Measurements from ENCODE around the gene HRH4.

The HRH4 gene

GRCh38 chr18:24465486-24465885, 5.0 kb downstream of the HRH4 start:
- DNase-seq (ENCODE audit: low read depth in 3 of 3): no peak

GRCh38 chr18:24466771-24467170, 6.3 kb downstream of the HRH4 start:
- no peak for DNase-seq (ENCODE audit: low read depth in 3 of 3)

GRCh38 chr18:24470022-24470618, 9.7 kb downstream of the HRH4 start:
- no peak for DNase-seq (ENCODE audit: low read depth in 3 of 3)

GRCh38 chr18:24470805-24471204, 10.4 kb downstream of the HRH4 start:
- DNase-seq (ENCODE audit: low read depth in 3 of 3): no peak

GRCh38 chr18:24472591-24472990, 12.2 kb downstream of the HRH4 start:
- no peak for DNase-seq (ENCODE audit: low read depth in 3 of 3)

GRCh38 chr18:24474406-24474805, 14.0 kb downstream of the HRH4 start:
- DNase-seq (ENCODE audit: low read depth in 3 of 3): no peak

GRCh38 chr18:24475926-24476589, 15.6 kb downstream of the HRH4 start:
- no peak for DNase-seq (ENCODE audit: low read depth in 3 of 3)

- no peak for DNase-seq (ENCODE audit: low read depth in 3 of 3)
These were observed 18.9 kb downstream of the HRH4 start for GRCh38 chr18:24479371-24479770.

- DNase-seq (ENCODE audit: low read depth in 3 of 3): no peak
These were observed 22.4 kb downstream of the HRH4 start for GRCh38 chr18:24482821-24483220.

- no peak for DNase-seq (ENCODE audit: low read depth in 3 of 3)
These were observed 25.2 kb downstream of the HRH4 start for GRCh38 chr18:24485681-24486080.

- DNase-seq (ENCODE audit: low read depth in 3 of 3): no peak
These were observed 26.2 kb downstream of the HRH4 start for GRCh38 chr18:24486684-24487083.

- DNase-seq (ENCODE audit: low read depth in 3 of 3): no peak
These were observed 28.5 kb downstream of the HRH4 start for GRCh38 chr18:24488824-24489493.

GRCh38 chr18:24490539-24490938, 30.1 kb downstream of the HRH4 start:
- no peak for DNase-seq (ENCODE audit: low read depth in 3 of 3)

- no peak for DNase-seq (ENCODE audit: low read depth in 3 of 3)
These were observed 31.7 kb downstream of the HRH4 start for GRCh38 chr18:24491927-24492834.

GRCh38 chr18:24494586-24494985, 34.1 kb downstream of the HRH4 start:
- DNase-seq (ENCODE audit: low read depth in 3 of 3): no peak

GRCh38 chr18:24497031-24497754, 36.8 kb downstream of the HRH4 start:
- DNase-seq (ENCODE audit: low read depth in 3 of 3): no peak

- no peak for DNase-seq (ENCODE audit: low read depth in 3 of 3)
These were observed 39.4 kb downstream of the HRH4 start for GRCh38 chr18:24499814-24500213.

GRCh38 chr18:24500217-24500616, 39.8 kb downstream of the HRH4 start:
- DNase-seq (ENCODE audit: low read depth in 3 of 3): no peak

- DNase-seq (ENCODE audit: low read depth in 3 of 3): no peak
These were observed 40.3 kb downstream of the HRH4 start for GRCh38 chr18:24500766-24501165.

- no peak for DNase-seq (ENCODE audit: low read depth in 3 of 3)
These were observed 42.5 kb downstream of the HRH4 start for GRCh38 chr18:24502667-24503523.

- DNase-seq (ENCODE audit: low read depth in 3 of 3): no peak
These were observed 44.0 kb downstream of the HRH4 start for GRCh38 chr18:24504401-24504800.

Data from stimulated activated CD4-positive, alpha-beta T cell treated with anti-CD3 and anti-CD28 coated beads, TNF-alpha, amount 100 ng/mL, for 48 hours (primary cell).